GM18517 (cell line): Measurements from ENCODE around the gene RAP1GAP2.

Experiments
- ATAC-seq: cut with Tn5 transposase; IDR thresholded peaks from one replicate; pipeline ENCODE4 v1.9.1; 2021; ENCODE audit warnings: mild to moderate bottlenecking, moderate library complexity; ENCODE audit not compliant: unreplicated experiment

The RAP1GAP2 gene

GRCh38 chr17:2852221-2852620 is 56.0 kb downstream of the RAP1GAP2 start:
- ATAC-seq: no peak

GRCh38 chr17:2852729-2853282 is 56.6 kb downstream of the RAP1GAP2 start:
- ATAC-seq: no peak

GRCh38 chr17:2853283-2854142 is 57.3 kb downstream of the RAP1GAP2 start:
- no peak for ATAC-seq

GRCh38 chr17:2854143-2855055 is 58.2 kb downstream of the RAP1GAP2 start:
- ATAC-seq: no peak

- no peak for ATAC-seq
Observed at GRCh38 chr17:2855063-2855600, 58.9 kb downstream of the RAP1GAP2 start.

- no peak for ATAC-seq
Observed at GRCh38 chr17:2856727-2857126, 60.5 kb downstream of the RAP1GAP2 start.

GRCh38 chr17:2860045-2860444 is 63.8 kb downstream of the RAP1GAP2 start:
- no peak for ATAC-seq

- no peak for ATAC-seq
Observed at GRCh38 chr17:2860883-2861282, 64.6 kb downstream of the RAP1GAP2 start.

- ATAC-seq: no peak
Observed at GRCh38 chr17:2862197-2862596, 66.0 kb downstream of the RAP1GAP2 start.

GRCh38 chr17:2863204-2863603 is 67.0 kb downstream of the RAP1GAP2 start:
- ATAC-seq: no peak

GRCh38 chr17:2865228-2865627 is 69.0 kb downstream of the RAP1GAP2 start:
- ATAC-seq: no peak

- no peak for ATAC-seq
Observed at GRCh38 chr17:2867441-2868424, 71.5 kb downstream of the RAP1GAP2 start.

GRCh38 chr17:2869604-2870003 is 73.4 kb downstream of the RAP1GAP2 start:
- ATAC-seq: no peak

GRCh38 chr17:2871205-2871604 is 75.0 kb downstream of the RAP1GAP2 start:
- no peak for ATAC-seq

- ATAC-seq: no peak
Observed at GRCh38 chr17:2871720-2872119, 75.5 kb downstream of the RAP1GAP2 start.

- ATAC-seq: no peak
Observed at GRCh38 chr17:2872282-2872681, 76.0 kb downstream of the RAP1GAP2 start.

- no peak for ATAC-seq
Observed at GRCh38 chr17:2874189-2874686, 78.0 kb downstream of the RAP1GAP2 start.

- no peak for ATAC-seq
Observed at GRCh38 chr17:2875608-2876007, 79.4 kb downstream of the RAP1GAP2 start.

GRCh38 chr17:2876467-2876866 is 80.2 kb downstream of the RAP1GAP2 start:
- ATAC-seq: no peak

GRCh38 chr17:2878751-2879254 is 82.6 kb downstream of the RAP1GAP2 start:
- ATAC-seq: no peak
